Keratinocyte (primary cell): ENCODE data around the gene HS1BP3. TPM values are rescaled to one million over a fixed set of nuclear protein-coding genes. Genes with fewer than 3 reads are reported as not detected.

Experiments
- DNase-seq: peaks from one replicate; pipeline ENCODE4 v3.0.0-alpha.2; 2011; ENCODE audit warnings: low read depth, missing footprints, low spot score
- FAIRE-seq: peaks from 2 replicates; lab custom pipeline; 2011; peaks lifted over from hg19 to GRCh38; lab: Jason Lieb, UNC
- H2AFZ ChIP-seq: 2 replicates; pipeline ENCODE4 v1.6.0; 2012; ENCODE audit warnings: low read length, control low read depth, inconsistent platforms; ENCODE audit not compliant: control insufficient read depth
- H3K27ac ChIP-seq: 2 replicates; pipeline ENCODE4 v1.5.1; 2011; ENCODE audit warnings: low read length; ENCODE audit not compliant: control insufficient read depth, insufficient read depth
- H3K27me3 ChIP-seq: 3 replicates; pipeline ENCODE4 v1.6.0; 2011; ENCODE audit warnings: low read length; ENCODE audit not compliant: control insufficient read depth, insufficient read depth; ENCODE audit errors: extremely low read depth
- H3K36me3 ChIP-seq, 2 experiments: 2 replicates in 1 of 2; 3 replicates in 1 of 2; pipeline ENCODE4 v1.5.1; 2011; ENCODE audit warnings: low read length in 2 of 2, mild to moderate bottlenecking in 1 of 2; ENCODE audit not compliant: control insufficient read depth in 2 of 2, insufficient read depth in 2 of 2; ENCODE audit errors: extremely low read depth in 1 of 2
- H3K4me1 ChIP-seq: 3 replicates; pipeline ENCODE4 v1.5.1; 2011; ENCODE audit warnings: low read length; ENCODE audit not compliant: control insufficient read depth, insufficient read depth; ENCODE audit errors: extremely low read depth
- H3K4me2 ChIP-seq: 3 replicates; pipeline ENCODE4 v1.6.0; 2011; ENCODE audit warnings: low read depth, low read length; ENCODE audit not compliant: control insufficient read depth, insufficient read depth; ENCODE audit errors: extremely low read depth
- H3K4me3 ChIP-seq, 3 experiments: fragments of 200-600 bp in 1 of 3; sonication (generic) in 1 of 3; 2 replicates in 2 of 3; 3 replicates in 1 of 3; pipeline ENCODE4 v1.5.1; 2011 to 2016; ENCODE audit warnings: low read length in 3 of 3, mild to moderate bottlenecking in 3 of 3, control low read depth in 2 of 3, inconsistent platforms in 1 of 3, low read depth in 1 of 3, mixed read lengths in 1 of 3, mixed run types in 1 of 3, moderate library complexity in 1 of 3; ENCODE audit not compliant: control insufficient read depth in 2 of 3, insufficient read depth in 2 of 3; ENCODE audit errors: extremely low read depth in 1 of 3
- H3K79me2 ChIP-seq: 2 replicates; pipeline ENCODE4 v1.6.0; 2012; ENCODE audit warnings: low read length; ENCODE audit not compliant: control insufficient read depth, insufficient read depth
- H3K9ac ChIP-seq: 3 replicates; pipeline ENCODE4 v1.6.0; 2011; ENCODE audit warnings: low read length; ENCODE audit not compliant: control insufficient read depth, insufficient read depth; ENCODE audit errors: extremely low read depth
- H3K9me1 ChIP-seq: 3 replicates; pipeline ENCODE4 v1.6.0; 2011; ENCODE audit warnings: low read length; ENCODE audit not compliant: control insufficient read depth, insufficient read depth; ENCODE audit errors: extremely low read depth
- H3K9me3 ChIP-seq: 2 replicates; pipeline ENCODE4 v1.5.1; 2012; ENCODE audit warnings: low read depth, low read length; ENCODE audit not compliant: control insufficient read depth
- H4K20me1 ChIP-seq: 3 replicates; pipeline ENCODE4 v1.6.0; 2011; ENCODE audit warnings: low read length; ENCODE audit not compliant: control insufficient read depth, insufficient read depth; ENCODE audit errors: extremely low read depth
- CTCF ChIP-seq, 3 experiments: IDR thresholded peaks in 1 of 3; conservative IDR thresholded peaks in 1 of 3; optimal IDR thresholded peaks in 1 of 3; 2 replicates in 2 of 3; 3 replicates in 1 of 3; pipeline versions ENCODE3 to v1.5.1; 2011; ENCODE audit warnings: low read length in 3 of 3, mild to moderate bottlenecking in 3 of 3, moderate library complexity in 2 of 3, control low read depth in 1 of 3, inconsistent platforms in 1 of 3; ENCODE audit not compliant: insufficient read depth in 2 of 3; ENCODE audit errors: extremely low read depth in 1 of 3
- EZH2 ChIP-seq: IDR thresholded peaks from one replicate; pipeline ENCODE4 v1.6.1; 2012; ENCODE audit warnings: inconsistent platforms, mild to moderate bottlenecking, low read length, moderate library complexity
- dilution Hi-C: fragments of 300-500 bp; cut with MboI; formaldehyde crosslinking; loops from one replicate; pipeline ENCODE4 v1.7.0; 2020; ENCODE audit warnings: low sequenced_read_pairs; ENCODE audit not compliant: extremely low pct_ligation_motif_present
- polyA plus RNA-seq, 5 experiments: library from polyadenylated mRNA; depleted of rRNA in 3 of 5; stranded (reverse) in 3 of 5; stranded (forward) in 1 of 5; unstranded in 1 of 5; fragments of >200 nt; gene quantifications; 1 replicate in 1 of 5; 2 replicates in 3 of 5; 3 replicates in 1 of 5; pipeline versions ENCODE4 v1.2.1 to v1.2.3, GENCODE V29; 2011 to 2012; ENCODE audit warnings: missing spikeins in 2 of 5, low read depth in 1 of 5, low replicate concordance in 1 of 5

Gene HS1BP3
- polyA plus RNA-seq, 1 donor (not counting 4 experiments of a cell fraction or from before 2014, with no cell fraction given), result 18.5 TPM

- H3K9ac ChIP-seq, result no peak overlapping the region
- FAIRE-seq (no peak), DNase-seq (no peak)
- H4K20me1 ChIP-seq, result no peaks in the 10 kb centered on the region
- H3K27me3 ChIP-seq, result no peaks in the 10 kb centered on the region
- no peaks in the 10 kb centered on the region for H3K9me3 ChIP-seq
- H3K4me3 ChIP-seq, result no peak overlapping the region
- H3K9me1 ChIP-seq, result no peaks in the 10 kb centered on the region
- no peaks in the 10 kb centered on the region for H3K79me2 ChIP-seq
- peaks cover 10 to 35% of the 10 kb centered on the region in 2 experiments for H3K36me3 ChIP-seq
- H2AFZ ChIP-seq, result no peak overlapping the region
- TF ChIP-seq CTCF (optimal IDR thresholded peaks at IDR 0.05 in 1 of 3, IDR thresholded peaks at IDR 0.05 in 1 of 3, conservative IDR thresholded peaks at IDR 0.05 in 1 of 3; ENCODE audit: extremely low read depth in 1 of 3, insufficient read depth in 2 of 3, low read length in 3 of 3) (no peak), EZH2 (no peak)
- dilution Hi-C loops, result no loop called here
- H3K4me2 ChIP-seq, result no peak overlapping the region
- peaks cover 20% of the 10 kb centered on the region for H3K4me1 ChIP-seq
- no peak overlapping the region for H3K27ac ChIP-seq
Measured at GRCh38 chr2:20638646-20639430, 12.1 kb downstream of the HS1BP3 start.

- dilution Hi-C loops, result no loop called here
- FAIRE-seq, result no peak
- H3K4me1 ChIP-seq, result peaks cover 17% of the 10 kb centered on the region
Measured at GRCh38 chr2:20638014-20638413, 12.9 kb downstream of the HS1BP3 start.

More at GRCh38 chr2:20638014-20638413, 12.9 kb downstream of the HS1BP3 start:
- no peak overlapping the region for H3K9ac ChIP-seq
- no peak overlapping the region for H2AFZ ChIP-seq
- no peaks in the 10 kb centered on the region for H3K9me3 ChIP-seq
- H3K36me3 ChIP-seq, result peaks cover 10 to 34% of the 10 kb centered on the region in 2 experiments
- no peak overlapping the region for H3K27ac ChIP-seq
- H3K4me3 ChIP-seq, result no peak overlapping the region
- no peak overlapping the region for H3K4me2 ChIP-seq
- TF ChIP-seq CTCF (optimal IDR thresholded peaks at IDR 0.05 in 1 of 3, IDR thresholded peaks at IDR 0.05 in 1 of 3, conservative IDR thresholded peaks at IDR 0.05 in 1 of 3; ENCODE audit: extremely low read depth in 1 of 3, insufficient read depth in 2 of 3, low read length in 3 of 3), result no peak
- no peak for TF ChIP-seq EZH2
- no peak for DNase-seq
- no peaks in the 10 kb centered on the region for H3K27me3 ChIP-seq
- H4K20me1 ChIP-seq, result no peaks in the 10 kb centered on the region
- H3K79me2 ChIP-seq, result no peaks in the 10 kb centered on the region
- H3K9me1 ChIP-seq, result no peaks in the 10 kb centered on the region
